ENCODE measurements around the gene DOCK10. TPM values are rescaled to one million over a fixed set of nuclear protein-coding genes. Genes with fewer than 3 reads are reported as not detected.

Gene DOCK10
- total and polyA plus RNA-seq, 2 donors (not counting 1 experiment from before 2014, with no cell fraction given), result 49.5 to 139 TPM

- ATAC-seq (ENCODE audit: low read depth), result no peak
- Histone ChIP-seq H3K9me3 (ENCODE audit: control extremely low read depth in 1 of 3, control insufficient read depth in 2 of 3, insufficient read depth in 1 of 3, low read length in 2 of 3) (no peaks in the 10 kb centered on the region), H3K4me3 (ENCODE audit: control extremely low read depth in 1 of 5, extremely low read depth in 1 of 5, insufficient read depth in 1 of 5, low read depth in 2 of 5, low read length in 4 of 5) (no peak overlapping the region), H3K79me2 (ENCODE audit: control insufficient read depth, insufficient read depth, low read length) (peaks cover 78% of the 10 kb centered on the region), H4K20me1 (ENCODE audit: control insufficient read depth, insufficient read depth, low read length, poor library complexity, severe bottlenecking) (peaks cover 11% of the 10 kb centered on the region), H3K27ac (ENCODE audit: low read length in 2 of 2) (no peak overlapping the region), H3K9ac (ENCODE audit: low read length) (no peak overlapping the region), H3K4me2 (replicated peaks; ENCODE audit: low read depth, low read length, poor library complexity, severe bottlenecking) (no peak overlapping the region), H3K27me3 (replicated peaks in 1 of 4; ENCODE audit: control extremely low read depth in 1 of 4, control insufficient read depth in 3 of 4, insufficient read depth in 4 of 4, low read length in 3 of 4) (no peaks in the 10 kb centered on the region), H2AFZ (ENCODE audit: insufficient read depth, low read depth, low read length, poor library complexity, severe bottlenecking) (no peak overlapping the region), H3K4me1 (ENCODE audit: control insufficient read depth in 2 of 2, insufficient read depth in 2 of 2, low read length in 2 of 2) (no peaks in the 10 kb centered on the region), H3K36me3 (replicated peaks in 1 of 2; ENCODE audit: control extremely low read depth in 1 of 2, control insufficient read depth in 1 of 2, extremely low read depth in 1 of 2, insufficient read depth in 2 of 2, low read length in 1 of 2) (peaks cover 4 to 28% of the 10 kb centered on the region in 2 experiments)
- Mint-ChIP-seq H3K27ac (no peak overlapping the region), H3K4me3 (no peak overlapping the region), H3K27me3 (no peaks in the 10 kb centered on the region), H3K9me3 (ENCODE audit: insufficient read depth) (no peaks in the 10 kb centered on the region), H3K4me1 (peaks cover 16% of the 10 kb centered on the region)
- no peak for DNase-seq
- ChIA-PET POLR2A (no interaction called here), CTCF (no interaction called here)
- WGBS (ENCODE audit: insufficient coverage), result no CpG with 5 or more reads among the region's 1 CpG
- no peak for TF ChIP-seq EZH2 (IDR thresholded peaks at IDR 0.05; ENCODE audit: borderline replicate concordance, insufficient read depth, low read depth, low read length, poor library complexity, severe bottlenecking)
- TF ChIP-seq, protein P1, sequence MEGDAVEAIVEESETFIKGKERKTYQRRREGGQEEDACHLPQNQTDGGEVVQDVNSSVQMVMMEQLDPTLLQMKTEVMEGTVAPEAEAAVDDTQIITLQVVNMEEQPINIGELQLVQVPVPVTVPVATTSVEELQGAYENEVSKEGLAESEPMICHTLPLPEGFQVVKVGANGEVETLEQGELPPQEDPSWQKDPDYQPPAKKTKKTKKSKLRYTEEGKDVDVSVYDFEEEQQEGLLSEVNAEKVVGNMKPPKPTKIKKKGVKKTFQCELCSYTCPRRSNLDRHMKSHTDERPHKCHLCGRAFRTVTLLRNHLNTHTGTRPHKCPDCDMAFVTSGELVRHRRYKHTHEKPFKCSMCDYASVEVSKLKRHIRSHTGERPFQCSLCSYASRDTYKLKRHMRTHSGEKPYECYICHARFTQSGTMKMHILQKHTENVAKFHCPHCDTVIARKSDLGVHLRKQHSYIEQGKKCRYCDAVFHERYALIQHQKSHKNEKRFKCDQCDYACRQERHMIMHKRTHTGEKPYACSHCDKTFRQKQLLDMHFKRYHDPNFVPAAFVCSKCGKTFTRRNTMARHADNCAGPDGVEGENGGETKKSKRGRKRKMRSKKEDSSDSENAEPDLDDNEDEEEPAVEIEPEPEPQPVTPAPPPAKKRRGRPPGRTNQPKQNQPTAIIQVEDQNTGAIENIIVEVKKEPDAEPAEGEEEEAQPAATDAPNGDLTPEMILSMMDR (IDR thresholded peaks at IDR 0.05), result no peak
- intact Hi-C loops (cut with micrococcal nuclease), result no loop called here
These were observed 137.9 kb downstream of the DOCK10 start for GRCh38 chr2:224904381-224904780.

- H3K9me3 ChIP-seq (ENCODE audit: control extremely low read depth in 1 of 3, control insufficient read depth in 2 of 3, insufficient read depth in 1 of 3, low read length in 2 of 3), result no peaks in the 10 kb centered on the region
- TF ChIP-seq EZH2 (IDR thresholded peaks at IDR 0.05; ENCODE audit: borderline replicate concordance, insufficient read depth, low read depth, low read length, poor library complexity, severe bottlenecking), result no peak
- TF ChIP-seq, protein P1 (IDR thresholded peaks at IDR 0.05), result no peak
- peaks cover 76% of the 10 kb centered on the region for H3K79me2 ChIP-seq (ENCODE audit: control insufficient read depth, insufficient read depth, low read length)
- no peak overlapping the region for H3K4me3 ChIP-seq (ENCODE audit: control extremely low read depth in 1 of 5, extremely low read depth in 1 of 5, insufficient read depth in 1 of 5, low read depth in 2 of 5, low read length in 4 of 5)
- Mint-ChIP-seq H3K27ac (no peak overlapping the region), H3K27me3 (no peaks in the 10 kb centered on the region), H3K4me1 (peaks cover 13% of the 10 kb centered on the region), H3K4me3 (no peak overlapping the region), H3K9me3 (ENCODE audit: insufficient read depth) (no peaks in the 10 kb centered on the region)
- H3K4me1 ChIP-seq (ENCODE audit: control insufficient read depth in 2 of 2, insufficient read depth in 2 of 2, low read length in 2 of 2), result no peaks in the 10 kb centered on the region
- WGBS (ENCODE audit: insufficient coverage), result no CpG with 5 or more reads among the region's 1 CpG
- no peak overlapping the region for H3K27ac ChIP-seq (ENCODE audit: low read length in 2 of 2)
- no peak overlapping the region for H2AFZ ChIP-seq (ENCODE audit: insufficient read depth, low read depth, low read length, poor library complexity, severe bottlenecking)
- ATAC-seq (ENCODE audit: low read depth) (no peak), DNase-seq (no peak)
- H3K9ac ChIP-seq (ENCODE audit: low read length), result no peak overlapping the region
- POLR2A ChIA-PET, result no interaction called here
- no peaks in the 10 kb centered on the region for H3K27me3 ChIP-seq (replicated peaks in 1 of 4; ENCODE audit: control extremely low read depth in 1 of 4, control insufficient read depth in 3 of 4, insufficient read depth in 4 of 4, low read length in 3 of 4)
- CTCF ChIA-PET, result no interaction called here
- peaks cover 7% of the 10 kb centered on the region for H4K20me1 ChIP-seq (ENCODE audit: control insufficient read depth, insufficient read depth, low read length, poor library complexity, severe bottlenecking)
- peaks cover 4 to 20% of the 10 kb centered on the region in 2 experiments for H3K36me3 ChIP-seq (replicated peaks in 1 of 2; ENCODE audit: control extremely low read depth in 1 of 2, control insufficient read depth in 1 of 2, extremely low read depth in 1 of 2, insufficient read depth in 2 of 2, low read length in 1 of 2)
- intact Hi-C loops (cut with micrococcal nuclease), result no loop called here
- H3K4me2 ChIP-seq (replicated peaks; ENCODE audit: low read depth, low read length, poor library complexity, severe bottlenecking), result no peak overlapping the region
These were observed 138.6 kb downstream of the DOCK10 start for GRCh38 chr2:224903621-224904020.
